Esophagus (tissue), 2 donors: Measurements from ENCODE around the gene LETMD1. TPM values are rescaled to one million over a fixed set of nuclear protein-coding genes. Genes with fewer than 3 reads are reported as not detected.

ENCODE experiments used
- H3K27ac ChIP-seq, 2 donors: one replicate each; pipeline ENCODE4 v1.5.1; 2013; ENCODE audit warnings: low read depth in 2 of 2, mild to moderate bottlenecking in 2 of 2, inconsistent platforms in 1 of 2, low read length in 1 of 2, moderate library complexity in 1 of 2
- H3K27me3 ChIP-seq, 2 donors: one replicate each; pipeline ENCODE4 v1.6.1; 2013; ENCODE audit warnings: low read length in 2 of 2, control low read depth in 1 of 2, mild to moderate bottlenecking in 1 of 2; ENCODE audit not compliant: insufficient read depth in 2 of 2, control insufficient read depth in 1 of 2
- H3K36me3 ChIP-seq, 2 donors: one replicate each; pipeline ENCODE4 v1.6.1; 2013; ENCODE audit warnings: low read length in 1 of 2; ENCODE audit not compliant: control insufficient read depth in 2 of 2, insufficient read depth in 2 of 2
- H3K4me1 ChIP-seq, 2 donors: one replicate each; pipeline ENCODE4 v1.6.1; 2013; ENCODE audit warnings: low read length in 1 of 2; ENCODE audit not compliant: control insufficient read depth in 2 of 2, insufficient read depth in 2 of 2
- H3K4me3 ChIP-seq, 2 donors: one replicate each; pipeline ENCODE4 v1.5.1; 2013; ENCODE audit warnings: low read length in 2 of 2, mild to moderate bottlenecking in 2 of 2, low read depth in 1 of 2, moderate library complexity in 1 of 2
- H3K9me3 ChIP-seq, 2 donors: one replicate each; pipeline ENCODE4 v1.6.1; 2013; ENCODE audit warnings: mild to moderate bottlenecking in 2 of 2, low read depth in 1 of 2, low read length in 1 of 2, moderate library complexity in 1 of 2; ENCODE audit not compliant: control insufficient read depth in 2 of 2, insufficient read depth in 1 of 2
- WGBS, 2 donors: extraction: QIAGEN DNeasy Blood & Tissue Kit; methylation state at CpG; one replicate each; pipeline ENCODE4 v1.1.7; 2013; 5-methylcytosine and 5-hydroxymethylcytosine counted together
- polyA plus RNA-seq, 2 donors: library from polyadenylated mRNA; stranded (reverse); fragments of 200-250 nt; gene quantifications; one replicate each; pipeline ENCODE4 v1.2.3, GENCODE V29; 2013
- donor health status: healthy with polysubstance abuse.
- donor health status: Bipolar disorder and iron deficiency.

The LETMD1 gene
- polyA plus RNA-seq, 2 donors: 30.9 to 36.8 TPM

DNA sequence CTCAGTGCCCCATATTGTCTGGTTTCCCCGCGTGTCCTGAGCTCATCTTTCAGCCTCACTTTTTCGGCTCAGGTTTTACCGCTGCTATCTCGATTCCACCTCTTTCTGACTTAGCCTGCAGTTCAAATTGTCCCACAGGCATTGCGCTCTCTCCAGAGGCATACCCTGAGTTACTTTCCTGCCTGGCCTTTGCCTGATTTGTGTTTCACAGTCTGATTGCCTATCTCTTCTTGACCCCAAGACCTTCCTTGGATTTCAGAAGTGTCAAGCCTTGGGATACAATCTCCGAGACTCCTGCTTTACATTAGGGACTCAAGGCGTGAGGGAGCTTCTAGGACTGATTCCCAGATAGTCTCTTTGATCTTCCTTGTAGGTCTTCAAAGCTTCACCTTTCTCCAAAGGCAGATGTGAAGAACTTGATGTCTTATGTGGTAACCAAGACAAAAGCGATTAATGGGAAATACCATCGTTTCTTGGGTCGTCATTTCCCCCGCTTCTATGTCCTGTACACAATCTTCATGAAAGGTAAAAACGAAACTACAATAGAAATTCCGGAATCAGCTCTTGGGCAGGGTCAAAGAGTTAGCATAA lies 629 bp downstream of the LETMD1 start:
- Histone ChIP-seq H3K4me1 (no peaks in the 10 kb centered on the region), H3K36me3 (peaks cover 4 to 5% of the 10 kb centered on the region in 2 donors), H3K27ac (peak overlapping the region; percentile 89 to 94), H3K27me3 (no peaks in the 10 kb centered on the region), H3K4me3 (peak overlapping the region; percentile 79 to 90), H3K9me3 (no peaks in the 10 kb centered on the region)
- WGBS, 2 donors: 15% methylated on average over 14 of the region's 14 CpGs

GRCh38 chr12:51049525-51049924 lies 1.4 kb downstream of the LETMD1 start:
- Histone ChIP-seq H3K4me1 (no peaks in the 10 kb centered on the region), H3K9me3 (no peaks in the 10 kb centered on the region), H3K4me3 (peak overlapping the region in 1 of 2 donors; percentile 90), H3K27ac (no peak overlapping the region), H3K36me3 (peaks cover 5 to 8% of the 10 kb centered on the region in 2 donors), H3K27me3 (no peaks in the 10 kb centered on the region)
- WGBS, 2 donors: 55 to 59% methylated on average over 3 of the region's 3 CpGs

GRCh38 chr12:51051787-51052186 lies 3.7 kb downstream of the LETMD1 start:
- no peak overlapping the region for H3K4me3 ChIP-seq
- no peaks in the 10 kb centered on the region for H3K27me3 ChIP-seq
- no peaks in the 10 kb centered on the region for H3K4me1 ChIP-seq
- no peak overlapping the region for H3K27ac ChIP-seq
- WGBS, 2 donors: 62 to 79% methylated on average over 4 of the region's 4 CpGs
- H3K9me3 ChIP-seq: no peaks in the 10 kb centered on the region
- H3K36me3 ChIP-seq: peaks cover 12 to 13% of the 10 kb centered on the region in 2 donors

GRCh38 chr12:51055060-51055459 lies 6.9 kb downstream of the LETMD1 start:
- Histone ChIP-seq H3K36me3 (peaks cover 21% of the 10 kb centered on the region in 2 donors), H3K27me3 (no peaks in the 10 kb centered on the region)
- 88 to 91% methylated on average over 2 of the region's 2 CpGs for WGBS, 2 donors

DNA sequence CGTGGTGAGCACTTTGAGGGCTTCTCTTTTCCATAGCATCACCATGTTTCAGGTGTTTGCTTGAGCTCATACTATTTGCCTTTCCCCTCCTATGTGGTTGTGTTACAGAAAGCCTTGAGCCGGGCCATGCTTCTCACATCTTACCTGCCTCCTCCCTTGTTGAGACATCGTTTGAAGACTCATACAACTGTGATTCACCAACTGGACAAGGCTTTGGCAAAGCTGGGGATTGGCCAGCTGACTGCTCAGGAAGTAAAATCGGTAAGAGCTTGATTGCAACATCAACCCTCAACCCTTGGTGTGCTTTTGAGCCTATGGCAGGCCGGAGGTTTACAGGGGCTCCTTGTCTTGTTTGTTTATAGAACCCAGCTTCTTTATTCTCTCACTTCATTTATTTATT lies 8.1 kb downstream of the LETMD1 start:
- H3K9me3 ChIP-seq: no peaks in the 10 kb centered on the region
- H3K4me3 ChIP-seq: no peak overlapping the region
- 68 to 70% methylated on average over 5 of the region's 5 CpGs for WGBS, 2 donors
- peak overlapping the region in 1 of 2 donors; percentile 40 for H3K27ac ChIP-seq
- H3K4me1 ChIP-seq: no peaks in the 10 kb centered on the region
- no peaks in the 10 kb centered on the region for H3K27me3 ChIP-seq
- H3K36me3 ChIP-seq: peaks cover 21 to 23% of the 10 kb centered on the region in 2 donors

More at GRCh38 chr12:51055060-51055459, 6.9 kb downstream of the LETMD1 start:
- H3K4me3 ChIP-seq: no peak overlapping the region
- H3K4me1 ChIP-seq: no peaks in the 10 kb centered on the region
- no peaks in the 10 kb centered on the region for H3K9me3 ChIP-seq
- H3K27ac ChIP-seq: no peak overlapping the region

GRCh38 chr12:51059086-51059485 lies 11.0 kb downstream of the LETMD1 start:
- no peak overlapping the region for H3K4me3 ChIP-seq
- H3K27ac ChIP-seq: no peak overlapping the region
- H3K4me1 ChIP-seq: no peaks in the 10 kb centered on the region
- 81 to 83% methylated on average over 7 of the region's 7 CpGs for WGBS, 2 donors
- H3K36me3 ChIP-seq: peaks cover 26% of the 10 kb centered on the region in 2 donors
- H3K9me3 ChIP-seq: no peaks in the 10 kb centered on the region
- H3K27me3 ChIP-seq: no peaks in the 10 kb centered on the region

DNA sequence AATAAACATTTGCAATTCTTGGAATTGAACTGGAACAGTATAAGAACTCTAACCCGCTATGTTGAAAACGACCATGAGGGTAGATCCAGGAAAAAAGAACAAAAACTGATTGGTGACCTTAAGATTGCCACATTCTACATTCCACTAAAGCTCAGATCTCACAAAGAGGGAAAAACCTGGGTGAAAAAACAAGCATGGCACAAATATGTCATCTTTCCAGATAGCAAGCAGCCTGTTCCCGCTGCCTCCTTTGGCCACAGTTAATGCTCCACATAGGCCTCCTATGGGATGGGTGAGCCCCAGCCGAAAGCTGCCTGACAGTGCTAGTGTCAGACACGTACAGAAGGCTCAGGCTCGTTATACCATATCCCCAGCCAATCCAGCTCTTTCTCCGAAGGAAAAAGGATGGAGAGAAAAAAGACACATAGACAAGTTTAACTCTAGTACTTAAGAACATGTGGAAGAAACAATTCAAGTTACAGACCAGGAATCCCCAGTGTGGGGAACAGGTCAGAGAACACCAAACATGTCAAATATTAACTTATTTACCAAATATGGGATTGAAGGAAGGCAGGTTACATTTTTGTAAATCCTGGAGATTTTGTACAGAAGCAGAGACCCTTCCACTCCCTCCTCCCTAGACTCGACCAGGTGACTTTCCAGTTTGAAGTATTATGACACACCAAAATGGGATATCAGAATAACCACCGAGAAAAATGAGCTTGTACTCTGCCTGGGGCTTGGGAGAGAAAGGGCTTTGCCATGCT lies 14.7 kb downstream of the LETMD1 start:
- Histone ChIP-seq H3K27ac (no peak overlapping the region), H3K4me1 (no peaks in the 10 kb centered on the region), H3K36me3 (peaks cover 28 to 34% of the 10 kb centered on the region in 2 donors), H3K4me3 (no peak overlapping the region), H3K9me3 (no peaks in the 10 kb centered on the region), H3K27me3 (no peaks in the 10 kb centered on the region)
- WGBS, 2 donors: 71 to 77% methylated on average over 9 of the region's 9 CpGs

- Histone ChIP-seq H3K9me3 (no peaks in the 10 kb centered on the region), H3K36me3 (peaks cover 22 to 29% of the 10 kb centered on the region in 2 donors), H3K4me3 (no peak overlapping the region), H3K4me1 (no peaks in the 10 kb centered on the region), H3K27ac (no peak overlapping the region), H3K27me3 (no peaks in the 10 kb centered on the region)
- WGBS, 2 donors: 95 to 97% methylated on average over 5 of the region's 5 CpGs
Measured at GRCh38 chr12:51065530-51065929, 17.4 kb downstream of the LETMD1 start.

DNA sequence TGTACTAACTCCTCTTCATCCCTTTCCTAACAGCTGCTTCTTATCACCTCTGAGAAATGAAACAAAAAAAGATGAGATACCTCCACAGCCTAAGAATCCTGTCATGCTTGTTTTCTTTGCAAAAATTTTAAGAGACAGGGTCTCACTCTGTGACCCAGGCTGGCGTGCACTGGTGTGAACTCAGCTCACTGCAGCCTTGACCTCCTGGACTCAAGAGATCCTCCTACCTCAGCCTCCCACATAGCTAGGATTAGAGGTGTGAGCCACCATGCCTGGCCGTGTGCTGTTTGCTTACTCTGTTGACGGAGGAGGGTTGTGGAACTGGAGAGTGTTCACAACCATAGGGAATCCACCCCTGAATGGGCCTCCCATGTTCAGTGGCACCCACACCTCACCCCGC lies 19.1 kb downstream of the LETMD1 start:
- WGBS, 2 donors: 90 to 91% methylated on average over 4 of the region's 4 CpGs
- no peaks in the 10 kb centered on the region for H3K9me3 ChIP-seq
- no peaks in the 10 kb centered on the region for H3K27me3 ChIP-seq
- H3K4me3 ChIP-seq: no peak overlapping the region
- H3K4me1 ChIP-seq: no peaks in the 10 kb centered on the region
- H3K36me3 ChIP-seq: peaks cover 21 to 29% of the 10 kb centered on the region in 2 donors
- no peak overlapping the region for H3K27ac ChIP-seq
